HG02973 (cell line): ENCODE measurements around the gene IGLL1.
"Not testable (repeated sequence)": the region's sequence is repeated elsewhere in the genome, so short reads cannot be mapped to it uniquely, and the experiment has no call there.

Experiments
- ATAC-seq: cut with Tn5 transposase; IDR thresholded peaks from one replicate; pipeline ENCODE4 v1.9.1; 2021; ENCODE audit warnings: moderate library complexity; ENCODE audit not compliant: unreplicated experiment

IGLL1 gene

GRCh38 chr22:23579870-23580575 is at the start of gene IGLL1:
Gene IGLL1, minus strand, starts transcription at chr22:23580290. Its CDS starts 100 bp downstream, at chr22:23580190.
- no peak for ATAC-seq

GRCh38 chr22:23628056-23628743 is 48.1 kb upstream of the IGLL1 start:
- not testable (repeated sequence) for ATAC-seq

- not testable (repeated sequence) for ATAC-seq
Measured at GRCh38 chr22:23627401-23628055, 47.4 kb upstream of the IGLL1 start.

- ATAC-seq, result no peak
Measured at GRCh38 chr22:23626286-23626975, 46.3 kb upstream of the IGLL1 start.

GRCh38 chr22:23622634-23623033 is 42.5 kb upstream of the IGLL1 start:
- no peak for ATAC-seq

GRCh38 chr22:23621916-23622315 is 41.8 kb upstream of the IGLL1 start:
- ATAC-seq, result not testable (repeated sequence)

GRCh38 chr22:23621082-23621780 is 41.1 kb upstream of the IGLL1 start:
- no peak for ATAC-seq

GRCh38 chr22:23613193-23613972 is 33.3 kb upstream of the IGLL1 start:
- no peak for ATAC-seq

GRCh38 chr22:23609983-23610781 is 30.1 kb upstream of the IGLL1 start:
- no peak for ATAC-seq

- no peak for ATAC-seq
Measured at GRCh38 chr22:23608583-23608982, 28.5 kb upstream of the IGLL1 start.

- no peak for ATAC-seq
Measured at GRCh38 chr22:23606204-23607131, 26.4 kb upstream of the IGLL1 start.

GRCh38 chr22:23604939-23605712 is 25.0 kb upstream of the IGLL1 start:
- ATAC-seq, result no peak

GRCh38 chr22:23603266-23603665 is 23.2 kb upstream of the IGLL1 start:
- no peak for ATAC-seq

- no peak for ATAC-seq
Measured at GRCh38 chr22:23598805-23599518, 18.9 kb upstream of the IGLL1 start.

- not testable (repeated sequence) for ATAC-seq
Measured at GRCh38 chr22:23597576-23598268, 17.6 kb upstream of the IGLL1 start.

- not testable (repeated sequence) for ATAC-seq
Measured at GRCh38 chr22:23595904-23596303, 15.8 kb upstream of the IGLL1 start.
